RWPE1 (cell line): ENCODE data around the gene UBXN2A.

Experiments
- CTCF ChIA-PET: fragments of 350-600 bp; sonication (Branson Sonifier 250); formaldehyde crosslinking; extraction: SDS; loops from one replicate; lab custom pipeline; 2021; lab: Yijun Ruan, JAX
- POLR2A ChIA-PET: fragments of 400-600 bp; formaldehyde crosslinking; extraction: SDS; loops from one replicate; lab custom pipeline; 2020; ENCODE audit warnings: antibody characterized with exemption; ENCODE audit not compliant: low non-redundant PET; lab: Yijun Ruan, JAX
- DNase-seq: peaks from one replicate; pipeline ENCODE4 v3.0.0; 2012; ENCODE audit warnings: low spot score
- H3K27ac ChIP-seq: fragments of 450-650 bp; 2 replicates; pipeline ENCODE4 v1.5.1; 2017
- TF ChIP-seq, protein P1 (sequence below): fragments of 450-650 bp; conservative IDR thresholded peaks from 2 replicates; pipeline ENCODE4 v1.5.1; 2017; ENCODE audit warnings: low read depth, mild to moderate bottlenecking

Gene UBXN2A, protein sequence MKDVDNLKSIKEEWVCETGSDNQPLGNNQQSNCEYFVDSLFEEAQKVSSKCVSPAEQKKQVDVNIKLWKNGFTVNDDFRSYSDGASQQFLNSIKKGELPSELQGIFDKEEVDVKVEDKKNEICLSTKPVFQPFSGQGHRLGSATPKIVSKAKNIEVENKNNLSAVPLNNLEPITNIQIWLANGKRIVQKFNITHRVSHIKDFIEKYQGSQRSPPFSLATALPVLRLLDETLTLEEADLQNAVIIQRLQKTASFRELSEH

DNA sequence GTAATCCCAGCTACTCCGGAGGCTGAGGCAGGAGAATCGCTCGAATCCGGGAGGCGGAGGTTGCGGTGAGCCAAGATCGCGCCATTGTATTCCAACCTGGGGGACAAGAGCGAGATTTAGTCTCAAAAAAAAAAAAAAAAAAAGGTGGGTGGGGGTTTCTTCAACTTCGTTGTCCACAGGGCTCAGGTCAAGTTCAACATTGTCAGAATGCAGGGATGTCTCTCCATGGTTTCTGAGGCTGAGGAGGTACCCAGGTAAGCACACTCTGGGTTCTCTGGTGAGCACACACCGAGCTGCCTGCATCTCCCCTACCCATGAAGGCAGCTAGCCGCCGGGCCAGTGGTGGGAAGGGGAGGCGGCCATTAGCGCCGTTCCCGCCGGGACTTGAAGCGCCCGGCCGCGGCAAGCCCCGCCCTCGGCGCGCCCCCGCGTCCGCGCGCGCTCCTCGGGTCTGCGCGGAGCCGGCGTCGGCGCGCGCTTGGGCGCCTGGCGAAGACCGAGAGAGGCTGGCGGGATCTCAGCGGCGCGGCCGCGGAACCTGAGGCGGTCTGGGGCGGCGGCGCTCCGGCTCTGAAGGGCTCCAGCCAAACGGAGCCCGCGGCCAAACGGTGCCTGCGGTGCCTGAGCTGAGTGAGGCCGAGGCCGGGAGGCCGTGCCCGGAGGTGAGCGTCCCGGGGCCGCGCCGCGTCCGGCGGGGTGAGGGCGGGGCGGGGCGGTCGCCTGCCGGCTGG is at the start of gene UBXN2A:
Gene UBXN2A, plus strand, starts transcription at position 477 of the 731 bp plus-strand sequence. CDS start 17,852 bp downstream, outside the sequence.
- peak; percentile 85 for DNase-seq
- ChIA-PET POLR2A (interaction anchor here (0.6 to 2.7 kb wide), 3 partner anchors 14 to 136 kb away, joined by 3 to 36 read pairs (median 8); partner anchors contain the start of gene ATAD2B), CTCF (interaction anchor here (0.5 to 1.0 kb wide), 5 partner anchors 13 to 308 kb away, joined by 3 to 4 read pairs (median 4); partner anchors contain the start of gene ATAD2B)
- TF ChIP-seq, protein P1, sequence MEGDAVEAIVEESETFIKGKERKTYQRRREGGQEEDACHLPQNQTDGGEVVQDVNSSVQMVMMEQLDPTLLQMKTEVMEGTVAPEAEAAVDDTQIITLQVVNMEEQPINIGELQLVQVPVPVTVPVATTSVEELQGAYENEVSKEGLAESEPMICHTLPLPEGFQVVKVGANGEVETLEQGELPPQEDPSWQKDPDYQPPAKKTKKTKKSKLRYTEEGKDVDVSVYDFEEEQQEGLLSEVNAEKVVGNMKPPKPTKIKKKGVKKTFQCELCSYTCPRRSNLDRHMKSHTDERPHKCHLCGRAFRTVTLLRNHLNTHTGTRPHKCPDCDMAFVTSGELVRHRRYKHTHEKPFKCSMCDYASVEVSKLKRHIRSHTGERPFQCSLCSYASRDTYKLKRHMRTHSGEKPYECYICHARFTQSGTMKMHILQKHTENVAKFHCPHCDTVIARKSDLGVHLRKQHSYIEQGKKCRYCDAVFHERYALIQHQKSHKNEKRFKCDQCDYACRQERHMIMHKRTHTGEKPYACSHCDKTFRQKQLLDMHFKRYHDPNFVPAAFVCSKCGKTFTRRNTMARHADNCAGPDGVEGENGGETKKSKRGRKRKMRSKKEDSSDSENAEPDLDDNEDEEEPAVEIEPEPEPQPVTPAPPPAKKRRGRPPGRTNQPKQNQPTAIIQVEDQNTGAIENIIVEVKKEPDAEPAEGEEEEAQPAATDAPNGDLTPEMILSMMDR, result no peak
- H3K27ac ChIP-seq, result peak within 1 kb of the TSS; percentile 90

DNA sequence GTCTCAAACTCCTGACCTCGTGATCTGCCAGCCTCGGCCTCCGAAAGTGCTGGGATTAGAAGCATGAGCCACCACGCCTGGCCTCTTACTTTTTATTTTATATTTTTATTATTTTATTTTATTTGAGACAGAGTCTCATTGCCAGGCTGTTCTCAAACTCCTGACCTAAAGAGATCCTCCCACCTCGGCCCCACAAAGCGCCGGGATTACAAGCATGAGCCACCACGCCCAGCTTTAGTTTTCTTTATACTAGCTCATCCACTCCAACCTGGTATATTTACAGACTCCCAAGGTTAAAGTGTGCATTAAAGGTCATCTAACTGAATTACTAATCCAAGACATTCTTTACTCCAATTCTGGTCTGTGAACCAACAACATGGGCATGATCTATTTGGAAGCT is 40.1 kb upstream of the UBXN2A start:
- peak overlapping the region; percentile 74 for H3K27ac ChIP-seq
- DNase-seq, result no peak
- ChIA-PET CTCF (interaction anchor here (1.7 kb wide), 1 partner anchor 42 kb away, joined by 4 read pairs; no protein-coding TSS in a partner anchor), POLR2A (no interaction called here)
- TF ChIP-seq, protein P1, result no peak

DNA sequence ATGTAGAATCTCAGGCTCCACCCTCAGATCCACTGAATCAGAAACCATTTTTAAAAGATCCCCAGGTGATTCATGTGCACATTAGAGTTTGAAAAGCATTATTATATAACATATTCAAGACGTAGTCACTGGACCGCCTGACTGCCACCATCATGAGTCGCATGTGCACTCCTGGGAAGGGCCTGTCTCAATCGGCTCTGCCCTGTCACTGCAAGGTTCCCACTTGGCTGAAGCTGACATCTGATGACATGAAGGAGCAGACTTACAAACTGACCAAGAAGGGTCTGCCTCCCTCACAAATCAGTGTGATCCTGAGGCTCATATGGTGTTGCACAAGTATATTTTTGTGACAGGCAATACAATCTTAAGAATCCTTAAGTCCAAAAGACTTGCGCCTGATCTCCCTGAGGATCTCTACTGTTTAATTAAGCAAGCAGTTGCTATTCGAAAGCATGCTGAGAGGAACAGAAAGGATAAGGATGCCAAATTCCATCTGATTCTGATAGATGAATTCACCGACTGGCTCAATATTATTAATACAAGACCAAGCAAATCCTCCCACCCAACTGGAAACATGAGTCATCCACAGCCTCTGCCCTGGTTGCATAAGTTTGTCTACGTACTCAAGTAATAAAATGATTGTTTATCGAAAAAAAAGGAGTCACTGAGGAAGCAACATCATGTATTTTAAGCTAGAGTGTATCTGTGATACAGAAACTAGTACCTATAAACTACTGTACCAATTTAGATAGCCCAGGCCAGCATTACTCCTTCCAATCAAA is 39.5 kb upstream of the UBXN2A start:
- H3K27ac ChIP-seq, result peak overlapping the region; percentile 74
- POLR2A ChIA-PET, result no interaction called here
- DNase-seq, result peak; percentile 62
- CTCF ChIA-PET, result interaction anchor here (1.1 to 1.7 kb wide), 2 partner anchors 26 to 41 kb away, joined by 4 to 11 read pairs; partner anchors contain the start of gene ATAD2B
- TF ChIP-seq, protein P1, result no peak

DNA sequence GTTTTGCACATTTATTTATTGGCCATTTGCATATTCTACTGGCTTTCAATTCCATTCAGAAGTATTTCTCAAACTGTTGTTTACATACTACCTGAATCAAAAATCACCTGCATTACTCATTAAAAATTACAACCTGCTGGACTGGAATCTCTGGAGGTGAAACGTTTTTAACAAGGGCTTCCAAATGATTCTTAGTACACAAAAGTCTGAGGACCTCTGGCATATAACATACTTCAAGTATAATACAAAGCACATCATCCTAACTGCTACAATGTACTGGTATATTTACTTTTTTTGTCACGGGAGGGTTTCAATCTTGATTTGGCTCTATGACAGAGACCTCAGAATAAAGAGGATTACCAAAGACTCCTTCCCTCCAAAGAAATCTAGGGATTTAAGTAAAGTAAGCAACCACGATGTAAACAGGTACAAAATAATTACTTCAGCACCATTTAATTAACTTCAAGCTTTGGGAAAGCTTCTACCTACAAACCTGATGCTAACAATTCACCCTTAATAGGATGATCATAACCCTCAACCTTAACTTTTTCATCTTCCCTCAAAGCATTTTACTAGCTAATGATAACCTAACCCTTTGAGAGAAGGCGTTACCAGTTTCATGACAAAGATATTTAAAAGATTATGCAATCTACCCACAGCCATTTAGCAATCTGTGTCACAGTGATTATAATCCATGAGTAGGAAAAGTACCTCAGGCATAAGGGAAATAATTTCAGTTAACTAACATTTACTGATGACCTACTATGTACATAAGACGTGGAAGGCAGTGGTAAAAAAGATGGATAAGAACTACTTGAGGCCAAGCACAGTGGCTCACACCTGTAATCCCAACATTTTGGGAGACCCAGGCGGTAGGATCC is 38.1 kb upstream of the UBXN2A start:
- DNase-seq, result peak; percentile 32
- H3K27ac ChIP-seq, result no peak overlapping the region
- CTCF ChIA-PET, result interaction anchor here (1.1 kb wide), 1 partner anchor 25 kb away, joined by 11 read pairs; the partner anchor contains the start of gene ATAD2B
- POLR2A ChIA-PET, result no interaction called here
- TF ChIP-seq, protein P1, result no peak

DNA sequence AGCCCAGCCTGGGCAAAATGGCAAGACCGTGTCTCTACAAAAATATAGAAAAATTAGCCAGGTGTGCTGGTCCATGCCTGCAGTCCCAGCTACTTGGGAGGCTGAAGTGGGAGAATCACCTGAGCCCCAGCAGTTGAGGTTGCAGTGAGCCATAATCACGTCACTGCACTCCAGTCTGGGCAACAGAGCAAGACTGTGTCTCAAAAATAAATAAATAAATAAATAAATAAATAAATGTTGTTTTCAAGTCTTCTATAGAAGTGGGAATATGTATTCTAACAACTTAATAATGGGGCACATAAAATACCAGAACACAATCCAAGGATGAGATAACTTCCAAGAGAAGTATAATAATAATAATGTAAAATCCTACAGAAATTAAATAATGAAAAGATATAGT is 37.2 kb upstream of the UBXN2A start:
- ChIA-PET POLR2A (no interaction called here), CTCF (no interaction called here)
- H3K27ac ChIP-seq, result no peak overlapping the region
- DNase-seq, result no peak
- TF ChIP-seq, protein P1, result no peak
